CD1c-positive myeloid dendritic cell (primary cell): ENCODE data around the gene ENTPD6.
A peak's percentile ranks its signal among the peaks of the same experiment; 100 is the strongest.
"Not testable (repeated sequence)": the region's sequence is repeated elsewhere in the genome, so short reads cannot be mapped to it uniquely, and the experiment has no call there.

Source experiments
- DNase-seq: peaks from one replicate; pipeline ENCODE4 v3.0.0-alpha.2; 2016; ENCODE audit errors: extremely low spot score

Gene ENTPD6

GRCh38 chr20:25223765-25224720, 28.5 kb downstream of the ENTPD6 start:
- DNase-seq: no peak

DNA sequence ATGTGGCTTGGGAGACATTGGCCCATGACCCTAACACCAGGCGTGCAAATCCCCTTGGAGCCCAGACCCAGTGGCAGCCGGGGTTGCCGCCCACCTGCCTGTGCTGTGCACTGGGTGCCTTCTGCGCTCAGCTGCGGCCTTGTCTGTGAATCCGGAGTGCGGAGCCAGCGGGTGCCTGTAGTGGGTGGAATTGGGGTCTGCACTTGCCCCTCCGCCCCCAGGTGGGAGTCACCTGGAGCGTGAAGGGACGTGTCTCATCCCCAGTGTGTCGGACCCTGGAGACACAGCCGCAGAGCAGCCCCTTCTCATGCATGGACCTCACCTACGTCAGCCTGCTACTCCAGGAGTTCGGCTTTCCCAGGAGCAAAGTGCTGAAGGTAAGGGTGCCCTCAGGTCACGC, 29.4 kb downstream of the ENTPD6 start:
- no peak for DNase-seq

DNA sequence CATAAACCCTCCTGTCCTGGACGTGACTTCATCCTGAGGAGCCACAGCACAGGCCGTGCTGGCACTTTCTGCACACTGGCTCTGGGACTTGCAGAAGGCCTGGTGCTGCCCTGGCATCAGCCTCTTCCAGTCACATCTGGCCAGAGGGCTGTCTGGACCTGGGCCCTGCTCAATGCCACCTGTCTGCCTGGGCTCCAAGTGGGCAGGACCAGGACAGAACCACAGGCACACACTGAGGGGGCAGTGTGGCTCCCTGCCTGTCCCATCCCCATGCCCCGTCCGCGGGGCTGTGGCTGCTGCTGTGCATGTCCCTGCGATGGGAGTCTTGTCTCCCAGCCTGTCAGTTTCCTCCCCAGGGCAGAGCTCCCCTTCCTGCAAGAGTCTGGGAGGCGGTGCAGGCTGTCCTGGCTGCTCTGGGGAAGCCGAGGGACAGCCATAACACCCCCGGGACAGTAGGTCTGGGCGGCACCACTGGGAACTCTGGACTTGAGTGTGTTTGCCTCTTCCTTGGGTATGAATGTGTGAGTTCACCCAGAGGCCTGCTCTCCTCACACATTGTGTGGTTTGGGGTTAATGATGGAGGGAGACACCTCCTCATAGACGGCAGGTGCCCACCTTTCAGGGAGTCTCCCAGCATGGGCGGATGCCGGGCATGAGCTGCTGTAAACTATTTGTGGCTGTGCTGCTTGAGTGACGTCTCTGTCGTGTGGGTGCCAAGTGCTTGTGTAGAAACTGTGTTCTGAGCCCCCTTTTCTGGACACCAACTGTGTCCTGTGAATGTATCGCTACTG, 30.3 kb downstream of the ENTPD6 start:
- DNase-seq: no peak

DNA sequence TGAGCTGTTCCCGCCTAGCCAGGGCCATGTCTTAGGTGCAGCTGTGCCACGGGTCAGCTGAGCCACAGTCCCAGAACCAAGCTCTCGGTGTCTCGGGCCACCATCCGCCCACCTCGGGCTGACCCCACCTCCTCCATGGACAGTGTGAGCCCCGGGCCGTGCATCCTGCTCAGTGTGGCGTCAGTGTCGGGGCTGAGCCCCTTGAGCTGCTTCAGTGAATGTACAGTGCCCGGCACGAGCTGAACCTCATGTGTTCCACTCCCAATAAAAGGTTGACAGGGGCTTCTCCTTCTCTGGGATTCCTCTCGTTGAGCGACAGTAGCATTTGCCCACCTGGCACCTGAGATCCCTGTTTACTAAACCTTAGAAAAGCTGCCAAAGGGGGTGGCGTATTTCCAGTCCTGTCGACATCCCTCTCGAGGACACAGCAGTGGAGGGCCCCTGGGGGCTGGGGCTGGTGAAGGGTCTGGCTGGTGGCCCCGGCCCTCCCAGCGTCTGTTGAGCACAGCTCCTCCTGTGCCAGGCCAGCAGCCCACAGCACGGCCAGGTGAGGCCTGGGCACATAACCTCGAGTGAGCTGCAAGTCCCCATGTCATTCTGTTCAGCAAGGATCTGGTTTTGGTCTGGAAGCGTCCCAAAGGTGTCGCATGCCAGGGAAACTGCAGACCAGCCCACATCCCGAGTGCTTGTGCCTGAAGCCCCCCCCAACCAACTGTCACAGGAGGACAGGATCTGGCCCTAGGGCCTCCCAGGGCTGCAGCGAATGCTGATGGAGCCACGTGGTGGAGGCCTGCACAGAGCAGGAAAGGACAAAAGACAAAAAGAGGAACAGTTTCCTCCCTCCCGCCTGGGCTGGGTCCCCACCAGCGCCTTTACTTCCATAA, 31.2 kb downstream of the ENTPD6 start:
- peak; percentile 55 for DNase-seq

DNA sequence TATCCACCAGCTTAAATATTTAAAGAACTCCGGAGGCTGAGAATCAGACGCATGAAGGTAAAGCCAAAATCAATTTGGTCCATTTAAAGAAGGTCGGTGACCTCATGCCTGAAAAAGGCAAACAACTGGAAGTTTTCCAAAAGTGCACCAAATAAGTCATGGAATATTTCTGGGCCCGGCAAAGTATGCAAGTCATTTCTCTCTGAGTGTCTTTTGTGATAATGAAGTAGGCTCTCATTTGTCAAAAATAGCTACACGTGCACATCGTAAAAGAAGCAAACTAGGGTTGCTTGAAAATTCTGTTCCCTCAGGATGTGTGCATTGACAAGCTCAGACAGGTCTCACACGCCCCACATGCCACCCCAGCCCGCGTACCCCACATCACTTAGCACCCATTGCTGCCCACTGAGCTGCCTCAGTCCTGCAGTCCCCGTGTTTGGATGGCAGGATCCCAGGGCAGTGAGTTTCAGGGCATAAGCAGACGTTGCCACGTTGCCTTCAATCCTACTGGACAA, 31.9 kb downstream of the ENTPD6 start:
- DNase-seq: no peak

DNA sequence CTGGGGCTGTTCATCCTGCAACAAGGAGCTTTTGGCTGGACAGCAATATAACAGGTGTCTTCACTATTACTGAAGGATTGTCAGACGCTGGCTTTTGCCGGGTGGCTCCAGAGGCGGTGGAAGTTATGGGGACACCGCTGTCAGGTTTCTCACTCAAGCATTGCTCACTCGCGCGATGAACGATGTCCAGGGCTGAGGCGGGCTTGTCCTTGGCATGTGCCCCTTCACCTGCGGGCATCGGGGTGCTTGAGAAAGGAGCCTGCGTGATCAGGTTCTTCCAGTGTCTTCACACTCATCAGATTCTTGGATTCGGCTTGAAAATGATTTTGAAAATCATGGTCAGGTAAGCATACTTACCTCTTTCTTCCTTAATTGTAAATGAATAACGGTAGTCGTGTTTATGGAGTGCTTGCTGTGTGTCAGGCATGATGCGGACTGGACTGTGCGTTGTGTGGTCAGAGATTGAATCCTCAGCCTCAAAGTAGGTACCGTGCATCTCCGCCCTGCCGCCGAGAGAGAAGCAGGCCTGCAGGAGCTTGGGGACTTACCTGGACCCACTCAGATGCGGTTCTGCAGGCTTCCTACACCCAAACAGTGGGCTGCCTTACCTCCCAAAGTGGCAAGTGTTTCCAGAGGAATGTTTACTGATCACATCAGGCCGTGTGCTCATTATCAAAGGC, 34.1 kb downstream of the ENTPD6 start:
- no peak for DNase-seq

- DNase-seq: no peak
These were observed 34.8 kb downstream of the ENTPD6 start for GRCh38 chr20:25230166-25230831.

DNA sequence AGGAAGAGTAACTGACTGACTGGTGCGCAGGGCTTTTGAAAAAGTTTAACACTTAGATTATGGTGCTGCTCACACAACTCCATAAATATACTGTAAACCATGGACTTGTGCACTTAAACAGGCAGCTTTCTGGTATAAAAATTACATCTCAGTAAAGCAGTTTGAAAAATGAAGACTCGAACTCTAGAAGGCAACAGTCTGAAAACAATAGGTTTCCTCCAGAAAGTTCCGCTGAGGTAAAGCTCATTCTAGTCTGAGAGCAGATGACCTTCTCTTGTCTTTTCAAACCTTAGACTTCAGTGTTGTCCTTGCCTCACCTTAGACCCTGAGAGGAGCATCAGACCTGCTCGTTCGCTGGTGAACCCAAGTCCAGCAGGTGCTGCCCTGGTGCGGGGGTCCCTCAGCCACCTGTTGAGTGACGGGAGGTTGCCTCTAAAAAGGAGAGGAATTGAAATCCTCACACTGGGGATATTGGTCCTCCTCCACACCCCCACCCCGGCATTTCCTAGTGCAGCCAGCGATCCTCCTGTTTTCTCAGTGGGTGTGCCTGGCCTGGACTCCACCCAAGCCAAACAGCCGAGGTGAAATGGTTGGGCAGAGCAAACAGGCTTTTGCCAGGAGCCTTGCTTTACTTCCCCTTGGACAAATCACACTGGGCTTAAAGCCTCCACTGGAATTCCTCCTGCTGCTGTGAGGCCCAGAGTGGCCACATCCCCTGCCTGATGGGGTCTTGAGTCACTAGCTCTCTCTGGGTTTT, 37.7 kb downstream of the ENTPD6 start:
- DNase-seq: peak; percentile 12

GRCh38 chr20:25234009-25234849, 38.7 kb downstream of the ENTPD6 start:
- DNase-seq: not testable (repeated sequence)

DNA sequence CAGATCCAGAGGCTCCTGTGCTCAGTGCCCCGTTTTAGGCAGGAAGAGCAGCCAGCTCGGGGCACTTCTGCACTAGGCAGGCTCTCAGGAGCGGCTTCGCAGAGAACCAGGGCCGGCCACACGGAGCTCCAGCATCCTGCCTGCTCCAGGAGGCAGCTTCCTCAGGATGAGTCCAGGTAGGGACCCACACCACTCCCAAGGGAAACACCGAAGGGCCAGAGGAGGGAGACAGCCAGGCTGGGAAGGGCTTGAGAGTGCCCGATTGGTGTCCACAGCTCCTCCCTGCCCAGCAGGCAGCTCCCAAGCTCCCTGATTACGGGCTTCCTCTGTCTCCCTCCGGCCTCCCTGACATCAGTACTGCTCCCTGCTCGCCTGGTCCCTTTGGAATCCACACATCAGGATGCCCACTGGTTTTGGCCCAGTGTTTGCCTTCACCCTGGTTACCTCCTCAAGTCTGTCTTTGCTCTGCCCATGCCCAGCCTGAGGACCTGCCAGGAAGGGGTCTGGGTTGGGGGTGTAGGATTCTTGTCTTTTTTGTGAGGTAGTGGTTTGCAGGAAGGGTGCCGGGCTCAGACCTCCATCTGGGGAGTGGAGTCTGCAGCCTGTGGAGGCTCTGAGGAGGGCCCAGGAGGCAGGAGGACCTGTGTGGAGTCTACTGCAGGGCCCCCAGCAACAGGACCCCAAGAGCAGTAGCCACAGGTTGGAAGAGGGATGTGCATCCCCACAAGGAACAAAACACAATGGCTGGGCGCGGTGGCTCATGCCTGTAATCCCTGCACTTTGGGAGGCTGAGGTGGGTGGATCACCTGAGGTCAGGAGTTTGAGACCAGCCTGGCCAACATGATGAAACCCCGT, 41.2 kb downstream of the ENTPD6 start:
- DNase-seq: no peak

- peak; percentile 94 for DNase-seq
These were observed 42.3 kb downstream of the ENTPD6 start for GRCh38 chr20:25237610-25238318.

GRCh38 chr20:25238319-25239037, 43.0 kb downstream of the ENTPD6 start:
- DNase-seq: no peak

DNA sequence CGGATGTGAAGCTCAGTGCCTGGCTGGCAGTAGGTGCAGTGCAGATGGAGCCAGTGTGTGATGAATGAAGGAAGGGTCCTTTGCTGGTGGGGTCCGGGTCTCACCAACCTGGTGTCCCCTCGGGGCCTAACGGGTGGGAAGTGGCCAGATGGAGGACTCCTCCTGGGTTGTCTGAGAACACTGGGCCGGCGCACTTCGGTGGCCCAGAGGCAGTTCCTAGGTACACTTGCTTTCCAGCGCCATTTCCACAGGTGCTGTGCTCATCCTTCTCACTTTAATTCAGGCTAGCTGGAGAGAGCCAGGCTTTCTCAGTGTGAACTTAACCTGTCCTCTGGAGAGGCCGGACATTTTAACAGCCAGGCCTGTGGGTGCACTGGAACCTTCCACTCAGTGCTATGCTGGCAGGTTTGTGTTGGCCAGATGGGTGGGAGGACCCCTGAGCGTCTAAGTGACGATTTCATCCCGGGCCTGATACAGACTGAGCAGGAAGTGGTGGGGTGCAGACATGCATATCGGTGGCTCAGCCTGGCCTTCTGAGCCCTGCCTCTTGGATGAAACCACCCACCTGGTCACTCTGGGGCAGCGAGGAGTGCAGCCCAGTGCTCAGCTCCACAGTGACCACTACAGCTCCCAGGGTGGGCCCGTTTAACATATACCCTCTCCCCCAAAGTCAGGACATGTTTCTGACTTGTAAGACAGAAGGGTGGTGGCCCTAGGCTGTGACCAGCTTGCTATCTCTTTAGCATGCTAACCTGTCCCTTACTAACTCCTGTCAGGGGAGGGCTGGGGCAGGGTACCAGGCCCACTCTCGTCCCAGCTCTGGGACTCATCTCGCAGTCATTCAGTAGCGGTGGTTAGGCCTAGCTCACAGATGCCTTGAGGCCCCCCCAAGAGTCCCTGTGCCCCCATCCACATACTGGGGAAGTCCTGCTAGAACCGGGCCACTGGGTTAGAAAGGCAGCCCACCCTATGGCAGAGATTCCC, 44.2 kb downstream of the ENTPD6 start:
- no peak for DNase-seq

DNA sequence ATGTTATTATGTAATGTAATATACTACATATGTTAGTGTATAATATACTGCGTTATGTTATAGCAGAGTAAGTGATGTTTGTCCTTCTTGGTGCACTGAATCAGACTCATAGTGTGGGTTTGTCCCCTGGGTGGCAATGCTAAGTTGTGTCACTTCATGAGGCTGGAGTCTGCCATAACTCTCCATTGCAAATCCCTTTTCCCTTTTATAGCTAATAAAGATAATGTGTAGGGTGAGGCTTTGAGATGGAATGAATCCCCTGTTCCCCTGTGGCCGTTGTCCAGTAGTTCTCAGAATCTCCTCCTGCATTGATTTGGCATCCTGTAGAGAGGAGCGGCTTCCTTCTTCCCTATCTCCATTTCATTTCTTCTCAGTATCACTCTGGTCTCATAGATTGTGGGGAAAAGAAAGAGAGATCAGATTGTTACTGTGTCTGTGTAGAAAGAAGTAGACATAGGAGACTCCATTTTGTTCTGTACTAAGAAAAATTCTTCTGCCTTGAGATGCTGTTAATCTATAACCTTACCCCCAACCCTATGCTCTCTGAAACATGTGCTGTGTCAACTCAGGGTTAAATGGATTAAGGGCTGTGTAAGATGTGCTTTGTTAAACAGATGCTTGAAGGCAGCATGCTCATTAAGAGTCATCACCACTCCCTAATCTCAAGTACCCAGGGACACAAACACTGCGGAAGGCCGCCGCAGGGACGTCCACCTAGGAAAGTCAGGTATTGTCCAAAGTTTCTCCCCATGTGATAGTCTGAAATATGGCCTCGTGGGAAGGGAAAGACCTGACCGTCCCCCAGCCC, 45.5 kb downstream of the ENTPD6 start:
- DNase-seq: not testable (repeated sequence)

DNA sequence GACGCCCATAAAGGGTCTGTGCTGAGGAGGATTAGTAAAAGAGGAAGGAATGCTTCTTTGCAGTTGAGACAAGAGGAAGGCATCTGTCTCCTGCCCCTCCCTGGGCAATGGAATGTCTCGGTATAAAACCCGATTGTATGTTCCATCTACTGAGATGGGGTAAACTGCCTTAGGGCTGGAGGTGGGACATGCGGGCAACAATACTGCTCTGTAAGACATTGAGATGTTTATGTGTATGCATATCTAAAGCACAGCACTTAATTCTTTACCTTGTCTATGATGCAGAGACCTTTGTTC, 46.1 kb downstream of the ENTPD6 start:
- not testable (repeated sequence) for DNase-seq
